GM23338 (cell line): ENCODE results near the gene PNPLA2. TPM values are rescaled to one million over a fixed set of nuclear protein-coding genes. Genes with fewer than 3 reads are reported as not detected.
A peak's percentile ranks its signal among the peaks of the same experiment; 100 is the strongest.

Experiments used
- ATAC-seq: fragments of 200-7000 bp; cut with Tn5 transposase; 3 replicates; pipeline ENCODE4 v1.9.1; 2020
- DNase-seq: peaks from one replicate; pipeline ENCODE4 v3.0.0-alpha.2; 2015; ENCODE audit warnings: low spot score
- H2AFZ ChIP-seq: fragments of 200-600 bp; sonication (generic); 2 replicates; pipeline ENCODE4 v1.8.0; 2016; ENCODE audit warnings: antibody characterized with exemption, mild to moderate bottlenecking, moderate library complexity
- H3F3A ChIP-seq: fragments of 200-600 bp; sonication (generic); replicated peaks from 2 replicates; pipeline ENCODE4 v1.8.0; 2017; ENCODE audit warnings: antibody characterized with exemption, mixed run types, low read depth
- H3K27ac ChIP-seq: fragments of 200-600 bp; sonication (generic); 2 replicates; pipeline ENCODE4 v1.6.1; 2016; ENCODE audit warnings: low read depth
- H3K27me3 ChIP-seq: fragments of 200-600 bp; sonication (generic); 2 replicates; pipeline ENCODE4 v1.8.0; 2016; ENCODE audit warnings: mild to moderate bottlenecking, mixed run types, moderate library complexity; ENCODE audit not compliant: insufficient read depth
- H3K36me3 ChIP-seq: fragments of 200-600 bp; sonication (generic); 2 replicates; pipeline ENCODE4 v1.8.0; 2016; ENCODE audit warnings: mild to moderate bottlenecking; ENCODE audit not compliant: insufficient read depth
- H3K4me1 ChIP-seq: fragments of 200-600 bp; sonication (generic); 2 replicates; pipeline ENCODE4 v1.8.0; 2016; ENCODE audit warnings: mild to moderate bottlenecking, moderate library complexity; ENCODE audit not compliant: insufficient read depth
- H3K4me2 ChIP-seq: fragments of 200-600 bp; sonication (generic); 2 replicates; pipeline ENCODE4 v1.7.1; 2017; ENCODE audit warnings: mixed run types
- H3K4me3 ChIP-seq: fragments of 200-600 bp; sonication (generic); 2 replicates; pipeline ENCODE4 v1.6.1; 2016; ENCODE audit warnings: mixed run types
- H3K79me2 ChIP-seq: fragments of 200-600 bp; sonication (generic); replicated peaks from 2 replicates; pipeline ENCODE4 v1.8.0; 2017; ENCODE audit warnings: mild to moderate bottlenecking; ENCODE audit not compliant: insufficient read depth
- H3K9me2 ChIP-seq: fragments of 200-600 bp; sonication (generic); 2 replicates; pipeline ENCODE4 v1.8.0; 2017; ENCODE audit not compliant: insufficient read depth
- H4K20me1 ChIP-seq: fragments of 200-600 bp; sonication (generic); replicated peaks from 2 replicates; pipeline ENCODE4 v1.8.0; 2017; ENCODE audit warnings: mild to moderate bottlenecking; ENCODE audit not compliant: insufficient read depth
- H3K27ac Mint-ChIP-seq: 2 replicates; pipeline ENCODE4 v1.8.0; 2020; ENCODE audit warnings: inconsistent platforms, mild to moderate bottlenecking, moderate library complexity, mixed read lengths
- H3K27me3 Mint-ChIP-seq: 3 replicates; pipeline ENCODE4 v1.8.0; 2022; ENCODE audit warnings: low read depth, mild to moderate bottlenecking, moderate library complexity, mixed read lengths, inconsistent platforms; ENCODE audit not compliant: insufficient read depth, poor library complexity
- H3K36me3 Mint-ChIP-seq: 3 replicates; pipeline ENCODE4 v1.8.0; 2021; ENCODE audit warnings: low read depth, mild to moderate bottlenecking, inconsistent platforms, moderate library complexity, mixed read lengths
- H3K4me1 Mint-ChIP-seq: 3 replicates; pipeline ENCODE4 v1.8.0; 2020; ENCODE audit warnings: mild to moderate bottlenecking, inconsistent platforms, mixed read lengths
- H3K4me3 Mint-ChIP-seq: 3 replicates; pipeline ENCODE4 v1.8.0; 2021; ENCODE audit warnings: moderate library complexity, mild to moderate bottlenecking, inconsistent platforms, mixed read lengths
- H3K9me3 Mint-ChIP-seq: 3 replicates; pipeline ENCODE4 v1.8.0; 2020; ENCODE audit warnings: moderate library complexity, mild to moderate bottlenecking, inconsistent platforms, mixed read lengths
- CTCF ChIP-seq, 2 experiments: fragments of 200-600 bp in 1 of 2; sonication (generic) in 1 of 2; conservative IDR thresholded peaks; 2 replicates each; pipeline versions ENCODE4 v1.5.1 to v1.6.1; 2016 to 2017; ENCODE audit warnings: antibody characterized with exemption in 2 of 2, low read depth in 2 of 2, mild to moderate bottlenecking in 2 of 2, moderate library complexity in 1 of 2
- EZH2 ChIP-seq: fragments of 200-600 bp; sonication (generic); IDR thresholded peaks from one replicate; pipeline ENCODE4 v1.8.0; 2017; ENCODE audit warnings: antibody characterized with exemption, mild to moderate bottlenecking, low read depth; ENCODE audit not compliant: unreplicated experiment
- POLR2AphosphoS5 ChIP-seq: IDR thresholded peaks from 2 replicates; pipeline ENCODE4 v1.6.1; 2016; ENCODE audit warnings: antibody characterized with exemption, low read depth
- REST ChIP-seq: IDR thresholded peaks from one replicate; pipeline ENCODE4 v1.6.1; 2018; ENCODE audit warnings: antibody characterized with exemption; ENCODE audit not compliant: unreplicated experiment
- polyA plus RNA-seq: library from polyadenylated mRNA; unstranded; fragments of >200 nt; fragmentation: Nextera tagmentation; extraction: Ambion mirVana; gene quantifications from 2 replicates; pipeline ENCODE4 v1.2.1, GENCODE V29; 2016
- total RNA-seq: library from RNA; depleted of rRNA; stranded (reverse); fragments of >200 nt; shearing (Covaris generic); gene quantifications from 2 replicates; pipeline ENCODE4 v1.2.3, GENCODE V29; 2014

The PNPLA2 gene
- total and polyA plus RNA-seq, 2 experiments from 2014 or later, result 31.1 to 45.6 TPM

GRCh38 chr11:778976-779954 is 39.4 kb upstream of the PNPLA2 start:
- H4K20me1 ChIP-seq, result peaks cover 23% of the 10 kb centered on the region
- no peak overlapping the region for H3K4me3 ChIP-seq
- H3K79me2 ChIP-seq, result peaks cover 33% of the 10 kb centered on the region

GRCh38 chr11:779955-780532 is 38.7 kb upstream of the PNPLA2 start:
- H3K4me3 Mint-ChIP-seq, result no peak overlapping the region
- Histone ChIP-seq H3K36me3 (no peaks in the 10 kb centered on the region), H3K9me2 (no peaks in the 10 kb centered on the region), H3F3A (peaks cover 12% of the 10 kb centered on the region), H4K20me1 (peaks cover 19% of the 10 kb centered on the region), H3K4me1 (peaks cover 24% of the 10 kb centered on the region), H3K27ac (no peak overlapping the region), H3K27me3 (no peaks in the 10 kb centered on the region), H3K4me3 (no peak overlapping the region), H3K79me2 (peaks cover 25% of the 10 kb centered on the region), H2AFZ (no peak overlapping the region), H3K4me2 (no peak overlapping the region)
- H3K9me3 Mint-ChIP-seq, result no peaks in the 10 kb centered on the region
- H3K27ac Mint-ChIP-seq, result no peak overlapping the region
- H3K4me1 Mint-ChIP-seq, result peaks cover 35% of the 10 kb centered on the region
- H3K27me3 Mint-ChIP-seq, result peaks cover 19% of the 10 kb centered on the region
- peaks cover 21% of the 10 kb centered on the region for H3K36me3 Mint-ChIP-seq
- ATAC-seq, result no peak
- no peak for DNase-seq
- TF ChIP-seq REST, result no peak
- TF ChIP-seq POLR2AphosphoS5, result peak; percentile 40; the same call in 1 of the 2 replicates

More at GRCh38 chr11:778976-779954, 39.4 kb upstream of the PNPLA2 start:
- no peaks in the 10 kb centered on the region for H3K9me3 Mint-ChIP-seq
- Histone ChIP-seq H3K36me3 (no peaks in the 10 kb centered on the region), H3K27me3 (no peaks in the 10 kb centered on the region), H3F3A (peaks cover 12% of the 10 kb centered on the region), H3K27ac (no peak overlapping the region), H3K4me2 (peak overlapping the region; percentile 88; the same call in 1 of the 2 replicates), H2AFZ (no peak overlapping the region), H3K4me1 (peaks cover 23% of the 10 kb centered on the region), H3K9me2 (no peaks in the 10 kb centered on the region)
- DNase-seq, result no peak
- H3K4me1 Mint-ChIP-seq, result peaks cover 32% of the 10 kb centered on the region
- TF ChIP-seq CTCF (conservative IDR thresholded peaks at IDR 0.05; ENCODE audit: low read depth in 2 of 2), result peak in 1 of 2 experiments; percentile 28; a peak in 2 of 4 replicates
- TF ChIP-seq EZH2, result no peak
- peaks cover 19% of the 10 kb centered on the region for H3K27me3 Mint-ChIP-seq
- no peak for ATAC-seq
- peaks cover 16% of the 10 kb centered on the region for H3K36me3 Mint-ChIP-seq
- no peak overlapping the region for H3K27ac Mint-ChIP-seq
- peak overlapping the region; percentile 40; the same call in 2 of the 3 replicates for H3K4me3 Mint-ChIP-seq
